Occipital lobe (tissue), 2 donors: ENCODE results near the gene ZCCHC24. TPM values are rescaled to one million over a fixed set of nuclear protein-coding genes. Genes with fewer than 3 reads are reported as not detected.
"Not testable (repeated sequence)": the region's sequence is repeated elsewhere in the genome, so short reads cannot be mapped to it uniquely, and the experiment has no call there.

Experiments
- DNase-seq: peaks from one replicate; lab custom pipeline; 2025; lab: John Stamatoyannopoulos, UW
- total RNA-seq: library from RNA; depleted of rRNA; stranded (reverse); fragments of >200 nt; gene quantifications from one replicate; pipeline ENCODE4 v1.2.3, GENCODE V29; 2014

ZCCHC24 gene
- total RNA-seq, 1 donor from 2014 or later = 6.2 TPM

DNA sequence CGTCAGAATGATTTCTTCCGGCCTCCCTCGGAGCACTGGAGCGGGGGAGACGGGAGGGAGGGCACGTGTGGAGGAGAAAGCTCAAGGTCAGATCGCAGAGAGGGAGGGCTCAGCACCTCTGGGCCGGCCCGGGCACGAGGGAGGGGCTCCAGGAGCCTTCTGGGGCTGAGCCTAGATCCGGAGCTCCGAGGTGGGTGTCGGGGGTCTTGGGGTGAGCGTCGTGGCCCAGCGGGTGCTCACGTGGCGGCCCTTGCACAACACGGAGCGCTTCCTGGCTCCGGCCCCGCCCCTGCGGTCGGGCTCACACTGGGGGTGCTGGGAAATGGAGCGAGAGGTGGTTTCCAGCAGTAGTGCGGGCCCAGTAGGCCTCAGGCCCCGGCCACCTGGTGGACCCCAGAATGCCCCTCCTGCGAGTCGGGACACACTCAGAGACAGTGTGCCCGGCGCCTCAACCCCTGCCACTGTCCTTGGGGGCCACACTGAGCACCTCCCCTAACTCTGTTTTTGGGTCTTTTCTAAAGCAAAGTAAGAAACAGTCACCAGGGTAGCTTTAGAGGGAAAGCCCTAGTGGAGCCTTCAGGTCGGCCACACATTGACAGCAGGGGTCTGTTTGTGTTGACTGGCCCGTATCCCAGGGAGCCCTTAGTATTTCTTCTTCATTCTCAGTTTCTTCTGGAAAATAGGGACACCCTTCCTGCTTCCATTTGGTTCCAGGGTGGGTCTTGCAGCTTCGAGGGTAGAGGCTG is 97.4 kb downstream of the ZCCHC24 start:
- DNase-seq = peak; percentile 21

DNA sequence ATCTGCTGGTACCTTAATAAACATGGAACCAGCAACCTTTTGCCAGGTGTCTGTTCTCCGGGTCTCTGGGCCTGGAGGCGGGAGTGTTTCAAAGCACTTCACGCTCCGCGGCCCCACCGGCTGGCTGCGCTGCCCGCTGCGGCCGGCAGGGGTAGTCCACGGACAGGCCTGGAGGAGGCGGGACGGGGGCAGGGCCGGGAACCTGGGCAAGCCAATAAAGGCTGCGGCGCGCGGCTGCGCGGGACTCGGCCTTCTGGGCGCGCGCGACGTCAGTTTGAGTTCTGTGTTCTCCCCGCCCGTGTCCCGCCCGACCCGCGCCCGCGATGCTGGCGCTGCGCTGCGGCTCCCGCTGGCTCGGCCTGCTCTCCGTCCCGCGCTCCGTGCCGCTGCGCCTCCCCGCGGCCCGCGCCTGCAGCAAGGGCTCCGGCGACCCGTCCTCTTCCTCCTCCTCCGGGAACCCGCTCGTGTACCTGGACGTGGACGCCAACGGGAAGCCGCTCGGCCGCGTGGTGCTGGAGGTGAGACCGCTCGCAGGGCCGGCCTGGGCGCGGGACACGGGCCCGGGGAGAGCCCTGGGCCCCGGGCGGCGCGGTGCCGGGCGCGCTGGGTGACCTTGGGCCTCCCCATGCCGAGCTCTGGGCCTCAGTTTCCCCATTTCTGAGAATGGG is 98.1 kb downstream of the ZCCHC24 start, which contains the start of gene PPIF:
Gene PPIF, plus strand, starts transcription at position 244 of the 668 bp plus-strand sequence. Its CDS starts 80 bp downstream, at position 324.
- DNase-seq = peak; percentile 92

DNA sequence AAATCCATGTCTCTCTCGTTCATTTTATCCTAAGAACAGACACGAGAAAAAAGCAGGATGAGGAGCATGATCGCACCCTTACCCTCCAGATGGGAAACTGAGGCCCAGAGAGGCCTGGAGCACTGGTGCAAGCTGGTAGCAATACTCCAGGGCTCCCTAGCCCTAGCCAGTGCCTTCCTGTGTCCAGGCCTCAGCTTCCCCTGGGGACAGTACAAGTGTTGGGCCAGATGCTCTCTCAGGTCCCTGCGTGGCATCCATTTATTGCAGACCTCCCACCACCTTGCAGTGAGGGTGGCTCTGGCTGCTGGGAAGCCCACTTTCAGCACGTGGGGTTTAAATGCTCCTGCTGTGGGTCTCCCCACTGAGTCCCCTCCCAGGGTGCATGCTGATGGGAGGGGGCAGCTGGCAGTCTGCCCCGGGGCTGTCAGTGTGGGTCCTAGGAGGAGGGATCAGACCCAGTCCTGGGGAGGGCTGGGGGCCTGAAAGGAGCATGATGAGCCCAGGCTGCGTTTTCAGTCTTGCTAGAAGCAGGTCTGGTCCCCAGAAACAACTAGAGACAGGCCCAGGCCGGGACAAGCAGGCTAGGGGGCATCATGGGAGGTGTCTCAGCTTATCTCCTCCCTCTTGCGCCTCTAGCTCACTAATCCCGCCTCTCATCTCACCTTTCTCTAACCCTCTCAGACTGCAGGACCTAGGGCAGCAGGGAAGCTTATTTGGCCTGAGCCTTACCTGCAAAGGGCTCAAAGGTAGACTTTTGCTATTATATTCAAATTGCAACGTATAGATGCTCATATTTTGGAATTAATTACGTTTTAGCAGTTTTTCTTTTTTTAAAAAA is 98.8 kb downstream of the ZCCHC24 start:
- DNase-seq = no peak

- no peak for DNase-seq
Observed at GRCh38 chr10:79346012-79346340, 99.4 kb downstream of the ZCCHC24 start.

DNA sequence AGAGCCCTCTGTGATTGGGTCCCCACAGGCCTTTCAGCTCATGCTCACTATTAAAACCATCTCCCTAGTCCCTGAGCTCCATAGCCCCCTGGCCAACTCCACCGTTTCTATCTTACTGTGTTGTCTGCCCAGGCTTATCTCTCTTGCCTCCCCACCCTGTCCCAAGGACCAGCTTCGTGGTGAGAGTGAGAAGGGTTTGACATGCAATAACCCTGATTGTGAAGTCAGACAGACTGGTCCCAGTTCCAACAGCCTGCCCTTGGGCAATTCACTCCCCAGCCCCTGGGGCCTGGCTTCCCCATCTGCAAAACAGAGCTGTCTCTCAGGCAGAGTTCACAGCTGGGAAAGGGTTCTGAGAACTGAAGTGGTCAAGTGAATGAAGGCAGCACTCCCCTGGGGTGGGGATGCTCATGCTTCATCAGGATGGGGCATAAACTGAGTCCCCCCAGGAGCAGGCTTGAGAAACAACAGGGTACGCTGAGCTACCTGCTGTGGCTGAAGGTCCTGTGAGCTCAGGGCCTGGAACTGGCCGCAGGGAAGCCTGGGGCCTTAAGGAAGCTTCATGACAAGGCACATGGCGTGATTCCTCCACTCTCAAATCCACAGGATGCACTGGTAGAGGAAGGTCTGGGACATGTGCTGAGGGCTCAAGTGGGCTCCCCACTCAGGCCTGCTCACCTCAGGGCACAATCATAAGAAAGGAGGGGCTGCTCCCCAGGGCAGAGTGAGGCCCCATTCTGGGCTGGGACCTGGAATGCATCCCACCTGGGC is 100.0 kb downstream of the ZCCHC24 start:
- DNase-seq = no peak

- DNase-seq = no peak
Observed at GRCh38 chr10:79344502-79345195, 100.8 kb downstream of the ZCCHC24 start.

DNA sequence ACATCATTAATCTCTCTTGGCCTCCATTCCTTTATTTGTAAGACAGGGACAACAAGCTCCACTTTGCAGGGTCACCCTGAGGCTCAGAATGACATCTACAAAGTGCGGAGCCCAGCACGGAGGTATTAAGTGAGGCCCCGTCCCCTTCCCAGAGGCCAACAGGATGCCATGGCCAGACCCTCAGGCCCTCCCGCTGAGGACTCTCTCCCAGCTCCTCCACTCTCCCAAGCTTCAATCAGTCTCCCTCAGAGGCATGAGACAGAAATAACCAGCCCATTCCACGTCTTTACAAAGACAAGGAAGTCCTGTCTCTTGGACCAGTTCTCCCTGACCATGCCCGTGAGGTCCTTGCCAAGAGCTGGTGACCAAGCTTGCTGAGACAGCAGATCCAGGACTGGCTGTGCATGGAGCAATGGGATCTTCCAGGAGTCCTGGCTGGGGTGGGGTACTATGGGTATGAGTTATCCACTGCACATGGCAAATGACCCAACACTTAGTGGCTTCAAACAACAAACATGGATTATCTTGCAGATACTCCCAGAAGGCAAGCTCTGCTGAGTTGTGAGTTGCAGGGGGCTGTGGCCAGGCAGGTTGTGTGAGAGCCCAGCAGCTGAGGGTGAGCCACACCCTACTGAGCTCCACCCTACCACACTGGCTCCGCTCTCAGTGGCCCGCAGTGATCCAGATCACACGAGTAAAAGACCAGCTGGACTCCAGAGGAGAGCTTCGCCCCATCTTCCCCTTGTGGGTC is 102.4 kb downstream of the ZCCHC24 start:
- DNase-seq = no peak

GRCh38 chr10:79342295-79342761 is 103.1 kb downstream of the ZCCHC24 start:
- DNase-seq = no peak

DNA sequence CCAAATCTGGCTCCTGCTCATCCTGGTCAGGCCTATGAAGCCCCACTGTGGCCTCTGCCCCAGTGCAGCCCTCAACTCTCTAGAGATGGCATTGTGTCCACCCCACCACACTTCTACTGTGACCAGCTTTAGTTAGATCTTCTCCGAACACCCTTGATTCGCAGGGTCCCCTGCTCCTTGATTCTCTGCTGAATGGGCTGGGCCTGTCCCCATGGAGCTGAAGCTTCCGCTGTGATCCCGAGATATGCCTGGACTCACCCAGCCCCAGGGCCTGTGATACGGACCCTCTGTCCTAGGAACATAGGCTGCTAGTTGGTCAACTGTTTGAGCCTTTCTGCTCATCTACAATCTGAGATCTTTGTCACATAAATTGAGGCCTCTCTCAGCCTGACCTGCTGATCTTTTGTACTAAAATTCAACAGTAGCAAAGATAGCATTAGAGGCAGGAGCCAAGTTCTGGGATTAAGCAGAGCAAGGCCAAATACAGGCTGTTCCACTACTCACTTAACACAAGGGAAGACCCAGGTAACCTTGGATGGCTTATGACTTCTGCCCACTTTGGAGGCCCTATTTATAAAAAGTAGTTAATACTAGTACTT is 104.7 kb downstream of the ZCCHC24 start:
- no peak for DNase-seq

- no peak for DNase-seq
Observed at GRCh38 chr10:79339266-79339665, 106.2 kb downstream of the ZCCHC24 start.

DNA sequence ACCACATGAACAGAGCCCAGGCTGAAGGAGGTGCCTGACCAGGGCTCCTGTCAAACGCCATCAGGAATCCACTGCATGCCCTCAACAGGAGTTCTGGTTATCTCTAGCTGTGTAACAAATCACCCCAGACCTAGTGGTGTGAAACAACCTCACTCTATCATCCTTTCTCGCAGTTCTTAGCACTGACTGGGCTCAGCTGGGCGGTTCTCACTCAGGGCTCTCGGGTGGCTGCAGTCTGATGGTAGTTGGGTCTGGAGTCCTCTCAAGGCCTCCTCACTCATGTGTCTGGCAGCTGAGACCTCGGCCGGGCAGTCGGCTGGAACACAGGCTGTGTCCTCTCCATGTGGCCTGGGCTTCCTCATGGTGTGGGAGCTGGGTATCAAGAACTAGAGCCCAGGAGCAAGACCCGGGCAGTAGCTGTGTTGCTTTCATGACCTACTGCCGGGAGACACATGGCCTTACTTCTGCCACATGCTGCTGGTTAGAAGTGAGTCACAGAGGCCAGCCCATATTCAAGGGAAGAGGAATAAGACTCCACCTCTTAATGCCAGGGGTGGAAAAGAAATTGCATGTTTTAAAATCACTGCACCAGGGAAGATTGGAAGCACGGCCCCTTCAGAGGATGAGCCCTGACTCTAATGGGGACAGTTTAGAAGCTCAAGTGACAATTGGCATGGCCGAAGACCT is 107.5 kb downstream of the ZCCHC24 start:
- not testable (repeated sequence) for DNase-seq

GRCh38 chr10:79336739-79337138 is 108.7 kb downstream of the ZCCHC24 start:
- DNase-seq = no peak

GRCh38 chr10:79336276-79336675 is 109.1 kb downstream of the ZCCHC24 start:
- no peak for DNase-seq

DNA sequence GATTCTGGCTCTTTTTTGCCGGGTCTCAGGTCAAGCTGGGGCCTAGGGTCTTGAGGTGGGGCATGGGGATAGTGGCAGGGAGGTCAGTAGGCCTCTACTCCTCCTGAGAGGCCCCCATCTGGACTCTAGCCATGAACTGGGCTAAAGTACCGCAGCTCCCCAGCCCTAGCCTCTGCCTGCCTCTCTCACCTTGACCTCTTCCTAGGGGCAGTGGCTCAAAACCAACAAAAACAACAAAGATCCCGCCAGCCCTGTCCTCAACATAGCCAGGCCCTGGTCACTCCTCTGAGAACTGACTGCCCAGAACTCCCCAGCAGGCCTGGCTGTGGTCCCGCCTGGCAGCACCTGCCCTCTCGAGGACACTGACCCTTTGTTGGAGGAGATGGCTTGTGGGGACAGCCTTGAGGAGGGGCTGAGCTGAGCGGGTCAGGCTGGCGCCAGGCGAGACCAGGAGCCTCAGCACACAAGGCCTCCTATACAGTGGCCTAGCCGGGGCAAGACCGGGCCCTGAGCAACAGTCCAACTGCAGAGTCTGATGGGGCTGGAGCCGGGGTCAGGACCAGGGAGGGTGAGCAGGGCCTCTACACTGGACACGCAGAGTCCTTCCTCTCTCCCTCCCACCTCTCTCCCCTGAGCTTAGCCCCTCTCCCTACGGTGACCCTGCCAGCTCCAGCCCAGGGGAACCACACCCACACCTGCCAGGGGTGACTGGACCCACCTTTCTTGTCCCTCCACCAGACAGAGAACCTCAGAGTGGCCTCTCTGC is 109.8 kb downstream of the ZCCHC24 start:
- peak; percentile 92 for DNase-seq

- peak; percentile 76 for DNase-seq
Observed at GRCh38 chr10:79335094-79335469, 110.3 kb downstream of the ZCCHC24 start.

GRCh38 chr10:79334573-79334972 is 110.9 kb downstream of the ZCCHC24 start:
- DNase-seq = no peak

DNA sequence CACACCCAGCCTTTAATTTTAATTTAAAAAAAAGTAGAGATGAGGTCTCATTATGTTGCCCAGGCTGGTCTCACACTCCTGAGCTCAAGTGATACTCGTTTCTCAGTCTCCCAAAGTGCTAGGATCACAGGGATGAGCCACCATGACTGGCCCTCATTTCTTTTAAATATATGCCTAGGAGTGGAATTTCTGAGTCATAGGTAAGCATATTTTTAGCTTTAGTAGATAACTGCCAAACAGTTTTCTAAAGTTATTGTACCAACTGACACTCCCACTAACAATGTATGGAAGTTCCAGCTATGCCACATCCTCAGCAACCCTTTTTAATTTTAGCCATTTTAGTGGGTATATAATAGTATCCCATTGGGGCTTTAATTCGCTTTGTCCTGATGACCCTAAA is 111.9 kb downstream of the ZCCHC24 start:
- DNase-seq = no peak
